ENCODE data around the gene DCST2. TPM values are rescaled to one million over a fixed set of nuclear protein-coding genes. Genes with fewer than 3 reads are reported as not detected.

Gene DCST2
- total RNA-seq, 1 experiment from 2014 or later, result 0.45 TPM

DNA sequence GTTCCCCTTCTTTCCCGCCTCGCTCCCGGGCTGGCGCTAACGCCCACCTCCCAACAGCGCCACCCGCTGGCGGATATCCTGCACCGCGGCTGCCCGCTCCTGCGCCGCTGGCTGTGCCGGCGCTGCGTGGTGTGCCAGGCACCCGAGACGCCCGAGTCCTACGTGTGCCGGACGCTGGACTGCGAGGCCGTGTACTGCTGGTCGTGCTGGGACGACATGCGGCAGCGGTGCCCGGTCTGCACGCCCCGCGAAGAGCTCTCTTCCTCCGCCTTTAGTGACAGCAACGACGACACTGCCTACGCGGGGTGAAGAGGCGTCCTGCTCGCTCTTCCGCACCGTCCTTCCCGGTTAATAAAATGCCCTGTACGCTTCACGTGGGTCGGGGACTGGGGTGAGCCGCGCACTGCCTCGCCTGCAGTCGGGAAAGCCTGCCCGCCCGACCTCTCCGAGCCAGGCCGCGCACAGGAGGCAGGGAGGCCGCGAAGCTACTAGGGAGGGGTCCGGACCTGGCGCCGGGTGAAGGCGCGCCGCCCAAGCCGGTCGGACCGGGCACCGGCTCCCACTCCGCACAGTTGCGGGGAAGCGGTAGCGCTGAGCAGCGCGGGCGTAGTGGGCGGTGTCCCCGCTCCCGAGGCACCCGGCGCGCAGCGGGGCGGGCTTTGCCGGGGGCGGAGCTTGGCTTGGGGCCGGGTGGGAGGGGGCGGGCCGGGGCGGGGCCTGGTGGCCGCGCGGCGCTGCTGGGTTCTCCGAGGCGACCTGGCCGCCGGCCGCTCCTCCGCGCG lies 17.2 kb upstream of the DCST2 start, which contains the start of gene ADAM15:
ADAM15 (plus strand) TSS at position 757 of the 782 bp plus-strand sequence. CDS start 71 bp downstream, outside the sequence.
- DNase-seq (ENCODE audit: extremely low read depth, low read depth), result peak; percentile 86

GRCh38 chr1:155049651-155050559 lies 16.3 kb upstream of the DCST2 start:
- no peak for DNase-seq (ENCODE audit: extremely low read depth, low read depth)

GRCh38 chr1:155048449-155049334 lies 15.1 kb upstream of the DCST2 start:
- DNase-seq (ENCODE audit: extremely low read depth, low read depth), result no peak

DNA sequence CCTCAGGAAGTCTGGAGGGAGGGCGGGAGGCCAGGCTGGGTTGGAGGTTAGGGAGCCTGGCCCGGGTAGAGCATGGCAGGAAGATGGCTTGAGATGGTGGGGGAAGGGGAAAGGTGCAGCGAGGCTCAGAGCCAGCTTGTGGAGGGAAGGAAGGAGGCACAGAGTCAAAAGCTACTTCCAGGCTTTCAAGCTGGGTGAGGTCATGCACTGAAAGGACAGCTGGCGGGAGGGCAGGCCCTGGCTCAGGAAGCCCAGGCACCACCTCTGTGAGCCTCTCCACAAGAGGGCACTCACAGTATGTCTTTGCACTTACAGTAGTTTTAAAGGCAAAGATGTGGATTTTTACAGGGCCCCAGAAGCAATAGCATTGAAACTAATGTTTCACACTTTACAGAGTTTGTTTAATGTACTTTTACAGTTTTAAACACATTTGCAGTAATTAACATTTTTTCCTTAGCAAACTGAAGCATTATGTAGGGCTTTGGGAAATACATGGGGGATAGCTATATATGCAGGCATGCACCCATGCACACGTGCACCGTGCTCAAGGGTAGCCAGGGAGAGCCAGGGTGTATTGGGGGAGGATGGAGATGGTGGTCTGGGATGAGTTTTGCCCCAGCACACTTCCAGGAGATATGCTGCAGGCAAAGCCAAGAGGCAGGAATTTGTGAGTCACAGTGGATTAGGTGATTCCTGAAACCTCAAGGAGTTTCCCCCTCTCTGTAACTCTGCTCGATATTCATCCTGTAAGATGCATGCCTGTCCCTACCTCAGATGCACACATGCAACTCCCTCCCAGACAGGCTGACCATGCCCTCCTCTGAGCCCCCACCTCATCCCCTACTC lies 11.5 kb upstream of the DCST2 start:
- DNase-seq (ENCODE audit: extremely low read depth, low read depth), result peak; percentile 79

DNA sequence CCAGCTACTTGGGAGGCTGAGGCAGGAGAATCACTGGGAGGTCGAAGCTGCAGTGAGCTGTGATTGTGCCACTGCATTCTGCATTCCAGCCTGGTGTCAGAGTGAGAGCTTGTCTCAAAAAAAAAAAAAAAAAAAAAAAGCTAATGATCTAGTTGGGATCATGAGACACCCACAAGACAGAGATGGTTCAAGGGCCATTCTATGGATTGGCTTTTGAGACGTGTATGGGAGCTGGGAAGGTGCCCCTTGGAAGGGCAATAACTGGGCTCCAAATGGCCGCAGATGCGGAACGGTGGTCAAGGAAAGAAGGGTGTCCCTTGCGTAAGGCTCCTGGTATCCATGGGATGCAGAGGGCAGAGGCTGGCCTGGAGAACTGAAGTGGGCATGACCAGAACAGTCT lies 10.8 kb upstream of the DCST2 start:
- DNase-seq (ENCODE audit: extremely low read depth, low read depth), result no peak

- DNase-seq (ENCODE audit: extremely low read depth, low read depth), result no peak
Measured at GRCh38 chr1:155043793-155044192, 10.2 kb upstream of the DCST2 start.

- no peak for DNase-seq (ENCODE audit: extremely low read depth, low read depth)
Measured at GRCh38 chr1:155043301-155043702, 9.7 kb upstream of the DCST2 start.

DNA sequence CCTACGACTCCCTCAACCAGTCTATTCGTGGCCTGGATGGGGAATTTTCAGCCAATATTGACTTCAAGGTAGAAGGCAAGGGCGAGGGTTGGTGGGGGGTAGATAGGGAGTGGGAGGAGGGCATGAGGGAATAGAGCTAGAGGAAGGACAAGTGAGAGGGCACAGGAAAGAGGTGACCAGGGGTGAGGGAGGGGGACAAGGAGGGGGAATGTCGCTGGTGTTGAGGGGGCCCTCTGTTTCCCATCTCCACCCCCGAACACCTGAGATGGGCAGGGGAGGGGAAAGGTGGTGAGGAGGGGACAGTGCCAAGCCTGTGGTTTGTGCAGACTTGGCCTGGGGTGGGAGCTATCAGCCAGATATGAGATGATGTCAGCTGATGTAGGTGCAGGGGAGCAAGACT lies 9.2 kb upstream of the DCST2 start:
- DNase-seq (ENCODE audit: extremely low read depth, low read depth), result no peak

DNA sequence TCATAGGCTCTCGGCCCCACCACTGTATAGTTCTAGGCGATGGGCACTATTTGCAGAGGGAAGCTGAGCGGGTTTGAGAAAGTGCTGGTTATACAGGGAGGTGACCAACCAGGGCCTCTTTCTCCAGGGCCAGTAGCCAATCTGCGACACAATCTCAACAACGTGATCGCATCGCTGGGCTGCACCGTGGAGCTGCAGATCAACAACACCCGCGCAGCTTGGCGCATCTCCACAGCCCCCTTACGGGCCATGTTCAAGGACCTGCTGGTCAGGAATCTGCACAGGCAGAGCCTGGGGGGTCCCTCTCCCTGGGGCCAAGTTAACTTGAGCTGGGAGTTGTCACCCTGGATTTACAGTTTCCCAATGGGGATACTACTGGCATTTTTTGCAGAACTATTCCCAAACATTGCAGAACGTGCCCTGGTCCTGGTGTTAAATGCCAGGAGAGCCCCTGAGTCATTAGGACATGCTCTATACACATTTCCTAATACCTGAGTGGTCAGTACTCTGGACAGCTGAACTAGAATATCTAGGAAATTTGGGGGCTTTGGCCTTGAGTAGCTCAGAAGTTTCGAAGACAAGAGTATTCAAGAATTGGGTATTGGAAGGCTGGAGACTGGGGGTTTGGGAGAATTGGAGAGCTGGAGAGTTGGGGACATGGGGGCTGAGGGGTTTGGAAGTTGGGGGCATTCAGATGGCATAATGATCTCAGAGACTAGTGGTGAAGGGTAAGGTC lies 6.9 kb upstream of the DCST2 start:
- DNase-seq (ENCODE audit: extremely low read depth, low read depth), result no peak

GRCh38 chr1:155039308-155039669 lies 5.7 kb upstream of the DCST2 start:
- DNase-seq (ENCODE audit: extremely low read depth, low read depth), result no peak

DNA sequence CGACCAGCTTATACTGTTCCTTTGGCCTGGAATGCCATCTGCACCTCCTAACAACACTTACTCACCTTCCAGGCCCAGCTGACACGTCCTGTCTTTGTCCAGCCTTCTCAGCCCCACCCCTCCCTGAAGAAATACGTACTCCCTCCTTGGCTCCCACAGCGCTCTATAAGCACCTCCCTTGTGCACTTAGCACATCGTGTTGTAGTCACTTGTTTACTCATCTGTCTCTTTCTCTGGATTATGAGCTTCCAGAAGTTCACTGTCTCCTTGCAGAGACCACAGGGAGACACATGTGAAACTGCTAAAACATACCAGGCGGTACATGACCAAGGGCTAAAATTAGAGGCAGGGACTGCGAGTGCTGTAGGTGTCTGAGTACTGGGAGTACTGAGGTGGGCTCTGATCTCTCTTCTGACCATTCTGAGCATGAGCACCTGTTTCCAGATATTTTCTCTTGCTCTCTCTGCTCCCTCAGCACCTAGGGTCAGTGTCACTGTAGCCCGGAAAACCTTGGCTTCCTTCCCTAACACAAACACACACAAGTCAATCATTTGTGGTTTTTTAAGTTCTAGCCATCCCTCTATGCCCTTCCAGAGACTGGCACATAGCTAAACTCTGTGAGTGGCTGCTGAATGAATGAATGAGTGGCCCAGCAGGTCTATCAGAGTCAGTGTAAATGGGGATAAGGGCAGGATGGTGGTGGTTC lies 5.2 kb upstream of the DCST2 start:
- DNase-seq (ENCODE audit: extremely low read depth, low read depth), result peak; percentile 34

DNA sequence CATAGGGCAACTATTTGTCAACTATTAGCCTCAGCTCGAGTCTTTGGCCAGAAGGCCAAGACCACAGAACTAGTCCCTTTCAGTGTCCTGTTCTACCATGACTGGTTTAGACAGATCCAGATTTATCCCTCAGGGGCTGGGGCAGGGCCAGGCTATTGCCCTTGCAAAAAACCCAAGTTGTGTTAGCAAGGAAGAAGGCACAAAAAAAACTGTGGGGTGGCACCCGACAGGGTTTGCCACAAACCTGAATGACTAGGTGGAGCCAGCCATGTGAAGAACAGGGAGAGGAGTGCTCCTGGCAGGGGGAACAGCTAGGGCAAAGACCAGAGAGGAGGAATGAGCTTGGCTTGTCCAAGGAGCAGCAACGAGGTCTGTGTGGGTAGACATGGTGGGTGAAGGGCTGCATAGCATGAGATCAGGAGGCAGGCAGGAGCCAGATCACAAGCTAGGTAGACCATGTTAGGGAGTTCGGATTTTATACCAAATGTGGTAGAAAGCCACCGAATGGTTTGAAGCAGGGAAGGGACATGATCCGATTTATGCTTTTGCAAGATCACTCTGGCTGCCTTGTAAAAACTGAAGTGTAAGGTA lies 4.4 kb upstream of the DCST2 start:
- no peak for DNase-seq (ENCODE audit: extremely low read depth, low read depth)

DNA sequence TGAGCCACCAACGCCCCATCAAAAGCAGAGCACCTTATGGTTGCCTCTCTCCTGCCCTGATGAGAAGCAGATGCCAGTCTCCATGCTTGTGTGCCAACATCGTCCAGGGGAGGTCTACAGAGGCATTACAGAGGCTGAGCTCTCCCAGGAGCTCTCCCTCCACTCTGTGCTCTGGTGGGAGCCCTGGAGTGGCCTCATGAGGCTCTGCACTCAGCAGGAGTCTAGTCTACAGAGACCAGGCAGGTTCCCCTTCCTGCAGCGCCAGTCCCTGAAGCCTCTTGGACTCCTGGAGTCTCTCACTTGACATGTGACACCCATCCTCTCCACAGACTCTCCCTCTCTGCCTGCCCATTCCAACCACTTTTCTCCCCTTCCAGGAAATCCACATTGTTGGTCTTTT lies 3.5 kb upstream of the DCST2 start:
- no peak for DNase-seq (ENCODE audit: extremely low read depth, low read depth)

- no peak for DNase-seq (ENCODE audit: extremely low read depth, low read depth)
Measured at GRCh38 chr1:155035936-155036335, 2.4 kb upstream of the DCST2 start.

DNA sequence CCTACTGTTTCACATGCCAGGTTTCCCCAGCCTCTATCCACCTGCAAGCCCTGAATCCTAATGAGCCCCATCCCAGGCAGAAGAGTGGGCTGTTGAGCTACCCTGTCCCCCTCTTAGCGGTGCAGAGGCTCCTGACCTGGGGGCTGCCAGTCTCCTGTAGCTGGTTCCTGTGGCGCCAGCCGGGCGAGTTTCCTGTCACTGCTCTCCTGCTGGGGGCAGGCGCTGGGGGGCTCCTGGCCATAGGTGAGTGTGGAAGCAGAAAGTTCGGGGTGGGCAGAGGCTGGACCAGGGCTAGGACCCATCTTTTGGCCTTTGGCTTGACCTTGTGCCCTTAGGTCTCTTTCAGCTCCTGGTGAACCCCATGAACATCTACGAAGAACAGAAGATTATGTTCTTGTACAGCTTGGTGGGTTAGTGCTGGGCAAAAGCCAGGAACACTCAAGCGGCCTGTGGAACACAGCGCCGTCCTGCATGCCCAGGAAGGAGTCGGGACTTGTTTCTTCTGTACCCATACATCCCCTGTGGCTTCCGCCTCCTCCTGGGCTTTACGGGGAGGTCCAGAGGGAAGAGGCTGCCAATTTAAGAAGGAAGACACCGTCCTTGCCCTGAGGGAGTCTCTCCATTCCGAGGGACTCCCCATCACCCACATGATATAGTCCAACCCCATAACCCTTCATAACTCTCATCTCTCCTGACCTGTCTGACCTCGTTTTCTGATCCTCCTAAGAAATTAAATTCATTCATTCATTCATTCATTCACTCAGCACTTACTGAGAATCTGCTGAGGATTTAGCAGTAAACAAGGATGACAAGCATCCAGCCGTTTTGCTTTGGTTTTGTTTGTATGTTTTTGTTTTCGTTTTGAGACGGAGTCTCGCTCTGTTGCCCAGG lies 982 bp upstream of the DCST2 start:
- no peak for DNase-seq (ENCODE audit: extremely low read depth, low read depth)

DNA sequence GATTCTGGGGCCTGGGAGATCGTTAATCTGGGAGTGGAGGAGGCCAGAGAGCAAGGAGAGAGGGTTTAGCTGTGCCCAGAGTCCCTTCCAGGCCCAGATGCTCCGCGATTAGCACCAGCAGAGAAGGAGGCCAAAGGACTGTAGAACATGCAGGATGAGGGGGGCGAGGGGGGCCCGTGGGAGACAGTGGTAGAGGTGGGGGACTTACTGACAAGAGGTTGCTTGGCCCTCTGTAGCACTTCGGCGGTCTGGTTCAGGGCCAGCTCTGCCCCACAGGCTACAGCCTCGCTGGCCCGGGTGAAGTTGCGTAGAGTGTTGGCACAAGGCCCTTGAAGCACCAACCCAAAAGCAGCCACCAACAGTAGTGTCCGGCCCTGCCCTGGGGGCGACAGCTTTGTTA lies 695 bp downstream of the DCST2 start:
- no peak for DNase-seq (ENCODE audit: extremely low read depth, low read depth)

DNA sequence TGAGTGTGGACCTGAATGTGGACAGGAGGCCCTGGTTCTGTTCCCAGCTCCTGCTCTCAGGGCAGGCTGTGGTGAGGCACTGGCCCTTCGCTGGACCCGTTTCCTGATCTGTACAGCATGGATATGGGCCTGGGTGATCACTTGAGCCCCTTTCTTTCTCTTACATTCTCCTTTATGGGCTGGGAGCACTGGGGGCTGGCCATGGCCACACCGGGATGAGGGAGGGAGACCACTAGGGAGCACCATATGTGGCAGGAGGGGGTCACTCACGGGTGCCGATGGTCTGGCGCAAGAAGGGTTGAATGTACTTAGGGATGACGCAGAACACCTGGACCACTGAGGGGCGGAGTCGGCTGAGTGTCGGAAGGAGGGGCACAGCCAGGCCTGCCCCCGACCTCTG lies 2.7 kb downstream of the DCST2 start:
- DNase-seq (ENCODE audit: extremely low read depth, low read depth), result no peak
